GM19193 (cell line): Measurements from ENCODE around the gene ALK.

Experiments
- POLR2A ChIP-seq: IDR thresholded peaks from 4 replicates; pipeline ENCODE4 v1.6.1; 2011; ENCODE audit not compliant: insufficient read depth, insufficient read length; ENCODE audit errors: extremely low read depth

ALK gene

GRCh38 chr2:29182334-29182733 is 739.1 kb downstream of the ALK start:
- no peak for TF ChIP-seq POLR2A

DNA sequence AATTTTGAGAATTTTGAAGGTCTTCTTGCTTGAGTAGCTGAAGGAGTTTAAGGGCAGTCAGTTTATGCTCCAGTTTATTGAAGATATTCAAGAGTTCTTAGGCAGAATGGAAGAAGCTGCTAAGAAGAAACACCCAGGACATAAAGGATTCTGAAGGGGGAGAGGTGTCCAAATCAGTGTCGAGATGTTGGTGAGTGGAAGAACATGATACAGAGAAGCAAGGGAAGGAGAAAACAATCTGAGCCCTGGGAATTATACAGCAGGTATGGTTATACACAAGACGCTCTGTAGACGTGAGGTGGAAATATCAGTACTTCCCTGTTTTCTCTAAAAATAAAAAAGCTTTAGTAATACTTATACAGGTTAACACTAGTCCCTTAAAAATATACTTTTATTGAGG is 746.0 kb downstream of the ALK start:
- TF ChIP-seq POLR2A = no peak

DNA sequence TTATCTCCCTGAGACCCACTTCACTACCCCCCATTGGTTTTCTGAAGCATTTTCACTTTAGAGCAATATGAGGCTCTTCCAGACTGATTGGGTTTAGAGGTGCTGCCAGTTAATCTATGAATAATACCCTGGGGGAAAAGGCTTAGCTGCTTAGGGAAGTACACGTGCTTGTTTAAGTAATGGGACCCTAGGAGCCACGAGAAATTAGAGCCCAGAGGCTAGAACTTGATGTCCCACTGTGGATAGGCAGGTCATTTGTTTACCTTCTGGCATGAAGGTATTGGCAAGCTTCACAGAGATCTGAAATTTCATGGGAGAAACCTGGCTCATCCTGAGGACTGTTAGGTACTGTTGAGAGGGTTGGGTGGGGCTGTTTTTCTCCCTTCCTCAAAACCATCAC is 746.4 kb downstream of the ALK start:
- TF ChIP-seq POLR2A = no peak

DNA sequence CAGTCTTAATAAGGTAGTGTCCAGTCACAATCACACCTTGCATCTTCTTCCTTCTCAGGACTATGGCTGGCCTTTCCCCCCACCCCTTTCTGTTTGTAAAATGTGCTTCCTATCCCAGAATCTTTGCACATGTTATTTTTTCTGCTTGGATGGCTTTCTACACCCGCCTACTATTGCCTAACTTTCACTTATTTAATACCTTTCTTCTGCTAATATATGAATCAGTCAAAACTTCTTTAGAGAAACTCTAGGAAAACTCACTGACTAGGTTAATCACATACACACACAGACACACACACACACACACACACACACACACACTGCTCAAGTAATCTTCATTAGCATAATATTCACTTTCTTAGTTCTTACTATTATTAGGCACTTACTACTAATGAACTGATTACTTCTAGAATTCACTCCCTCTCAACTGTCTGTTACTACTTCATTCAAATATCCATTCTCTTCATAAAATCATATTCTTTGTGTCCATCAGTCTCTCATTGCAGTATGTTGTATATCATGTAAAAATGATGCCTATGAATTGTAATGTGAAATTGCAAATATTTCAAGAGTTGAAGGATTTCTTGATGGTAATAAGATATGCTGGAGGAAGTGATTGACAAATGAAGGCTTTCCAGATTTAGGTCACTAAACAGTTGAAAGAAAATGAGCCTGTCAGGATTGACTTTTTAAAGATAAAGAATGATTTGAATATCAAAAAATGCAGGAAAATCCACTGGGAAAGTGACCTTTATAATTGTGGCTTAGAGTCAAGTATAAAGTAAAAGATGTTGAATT is 754.9 kb downstream of the ALK start:
- TF ChIP-seq POLR2A = no peak

- no peak for TF ChIP-seq POLR2A
Measured at GRCh38 chr2:29165362-29166241, 755.8 kb downstream of the ALK start.

DNA sequence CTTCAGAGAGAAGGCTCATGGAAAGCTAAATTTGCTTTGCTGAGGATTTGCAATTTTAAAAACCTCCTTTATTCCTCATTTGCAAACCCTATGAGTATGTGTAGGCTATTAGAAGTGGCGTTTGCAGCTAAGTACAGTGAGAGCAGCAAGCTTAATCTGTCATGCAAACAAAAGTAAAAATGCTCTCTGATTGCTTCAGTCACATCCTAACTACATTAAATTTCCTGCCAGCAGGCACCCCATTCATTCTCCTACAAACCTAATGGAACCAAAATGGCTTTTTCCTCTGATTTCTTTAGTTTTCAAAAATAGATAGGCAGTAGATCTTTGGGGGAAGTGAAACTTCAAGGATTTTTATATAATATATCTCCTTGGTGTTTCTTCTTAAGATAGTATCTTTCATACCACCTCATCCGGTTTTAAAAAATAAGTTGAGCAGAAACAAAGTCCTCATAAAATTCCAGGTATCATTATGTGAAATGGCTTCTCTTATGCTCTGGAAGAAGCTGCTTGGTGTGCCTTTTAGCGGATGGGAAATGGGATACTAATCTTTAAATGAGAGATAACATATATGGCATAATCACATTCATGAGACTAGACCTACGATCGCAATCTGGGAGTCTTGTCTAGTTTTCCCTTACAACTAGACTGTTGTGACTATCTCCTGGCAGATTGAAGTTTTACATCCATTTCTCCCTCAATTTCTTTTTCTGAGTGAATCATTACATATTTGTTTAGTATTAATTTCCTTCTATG is 757.1 kb downstream of the ALK start:
- TF ChIP-seq POLR2A = no peak

GRCh38 chr2:29162204-29162928 is 759.0 kb downstream of the ALK start:
- no peak for TF ChIP-seq POLR2A

DNA sequence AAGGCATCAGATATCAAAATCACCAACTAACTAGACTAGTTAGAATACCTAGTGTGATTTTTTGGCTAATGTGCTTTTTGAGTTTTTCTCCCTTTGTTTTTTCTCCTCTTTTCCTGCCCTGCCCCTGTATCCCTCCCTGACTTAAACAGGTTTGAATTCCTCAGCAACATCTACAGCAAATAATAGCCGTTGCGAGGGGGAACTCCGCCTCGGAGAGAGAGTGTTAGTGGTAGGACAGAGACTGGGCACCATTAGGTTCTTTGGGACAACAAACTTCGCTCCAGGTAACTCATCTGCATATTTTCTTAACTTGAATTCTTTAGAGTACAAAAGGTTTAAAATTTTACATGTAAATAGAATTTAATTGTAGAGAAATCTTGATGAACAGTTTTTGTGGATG is 761.2 kb downstream of the ALK start:
- TF ChIP-seq POLR2A = no peak

- TF ChIP-seq POLR2A = no peak
Measured at GRCh38 chr2:29159125-29159524, 762.3 kb downstream of the ALK start.

DNA sequence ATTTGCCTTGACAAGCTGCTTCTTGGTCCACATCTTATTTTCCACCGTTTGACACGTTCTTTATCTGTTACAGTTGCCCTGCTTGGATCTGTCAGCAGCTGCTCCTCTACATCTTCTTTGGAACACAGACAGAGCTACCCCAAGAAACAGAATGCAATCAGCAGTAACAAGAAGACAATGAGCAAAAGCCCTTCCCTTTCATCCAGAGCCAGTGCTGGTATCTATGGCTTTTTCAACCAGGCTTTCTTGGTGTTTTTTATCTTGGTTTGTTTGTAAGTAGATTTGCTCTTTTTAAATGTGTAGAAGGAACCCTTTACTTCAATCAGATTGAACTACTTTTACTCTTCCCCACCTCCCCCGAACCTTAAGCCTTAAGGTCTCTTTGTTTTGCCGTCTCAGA is 764.3 kb downstream of the ALK start:
- no peak for TF ChIP-seq POLR2A

DNA sequence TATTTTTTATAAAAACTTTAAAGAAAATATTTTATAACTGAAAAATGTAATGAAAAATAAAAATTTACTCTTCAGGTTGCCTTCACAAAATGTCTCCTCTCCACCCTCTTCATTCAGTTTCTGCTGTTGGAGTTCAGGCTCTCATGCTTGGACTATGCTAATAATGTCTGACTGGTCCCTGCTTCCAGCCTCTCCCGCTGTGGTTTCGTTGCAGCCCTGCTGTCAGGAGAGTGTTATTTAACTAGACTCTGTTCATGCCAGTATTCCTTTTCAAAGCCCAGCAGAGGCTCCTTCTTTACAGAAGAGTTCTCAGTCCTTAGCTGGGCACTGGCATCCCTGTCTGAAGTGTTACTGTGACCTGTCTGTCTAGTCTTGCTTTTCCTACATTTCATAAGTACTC is 765.8 kb downstream of the ALK start:
- TF ChIP-seq POLR2A = no peak

DNA sequence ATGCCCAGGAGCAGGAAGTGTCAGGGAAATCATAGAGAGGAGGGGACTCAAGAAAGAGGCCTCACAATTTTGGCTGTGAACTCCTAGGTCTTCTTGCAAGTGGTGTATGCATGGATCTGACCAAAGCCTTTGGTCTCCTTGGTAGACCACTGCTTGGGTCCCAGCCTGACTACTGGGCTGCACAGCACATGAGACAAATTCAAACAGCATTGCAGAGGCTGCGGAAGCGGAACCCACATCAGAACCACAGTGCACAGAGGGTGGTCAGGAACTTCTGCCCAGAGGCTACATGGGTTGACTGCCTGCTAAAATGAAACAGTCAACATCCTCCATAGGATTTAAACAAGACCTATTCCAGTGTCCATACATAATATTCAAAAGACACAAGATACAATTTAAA is 766.8 kb downstream of the ALK start:
- TF ChIP-seq POLR2A = no peak

GRCh38 chr2:29147963-29148362 is 773.4 kb downstream of the ALK start:
- no peak for TF ChIP-seq POLR2A

DNA sequence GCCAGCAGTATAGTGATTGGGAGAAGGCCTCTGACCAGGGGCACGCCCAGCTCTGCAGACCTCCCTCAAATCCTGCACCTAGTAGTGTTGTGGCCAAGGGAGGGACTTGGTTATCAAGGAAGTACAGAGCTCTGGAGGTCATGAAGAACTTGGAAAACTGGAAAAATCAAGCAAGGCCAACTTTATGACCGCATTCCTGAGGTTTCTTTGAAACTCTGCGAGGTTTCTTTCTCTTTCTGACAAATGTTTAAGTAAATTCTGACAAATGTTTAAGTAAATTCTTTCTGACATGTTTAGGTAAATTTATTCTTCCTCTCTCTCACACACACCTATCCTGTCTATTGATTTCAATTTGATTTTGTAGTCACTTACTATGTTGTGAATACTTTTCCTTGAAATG is 775.2 kb downstream of the ALK start:
- TF ChIP-seq POLR2A = no peak

- TF ChIP-seq POLR2A = no peak
Measured at GRCh38 chr2:29143657-29144056, 777.7 kb downstream of the ALK start.
